ENCODE results near the gene DYNC1LI2.
A peak's percentile ranks its signal among the peaks of the same experiment; 100 is the strongest.

DYNC1LI2 gene

DNA sequence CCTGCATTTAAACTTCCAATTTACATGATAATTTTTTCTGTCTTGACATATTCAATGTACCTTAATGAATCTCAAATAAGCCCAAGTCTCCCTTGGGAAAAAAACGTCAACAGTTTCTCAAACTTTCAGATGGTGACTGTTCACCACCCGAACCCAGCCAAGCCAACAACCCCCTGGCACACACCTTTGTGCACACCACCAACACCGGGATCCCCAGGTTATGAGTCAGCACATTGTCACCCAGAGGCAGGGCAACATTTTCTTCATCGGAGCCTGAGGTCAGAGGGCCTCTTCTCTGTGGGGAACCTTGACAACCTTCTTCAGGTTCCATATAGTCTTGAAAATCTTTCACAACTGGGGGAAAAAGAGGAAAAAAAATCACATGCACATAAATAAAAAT, 15.5 kb downstream of the DYNC1LI2 start:
- no peak for DNase-seq

DNA sequence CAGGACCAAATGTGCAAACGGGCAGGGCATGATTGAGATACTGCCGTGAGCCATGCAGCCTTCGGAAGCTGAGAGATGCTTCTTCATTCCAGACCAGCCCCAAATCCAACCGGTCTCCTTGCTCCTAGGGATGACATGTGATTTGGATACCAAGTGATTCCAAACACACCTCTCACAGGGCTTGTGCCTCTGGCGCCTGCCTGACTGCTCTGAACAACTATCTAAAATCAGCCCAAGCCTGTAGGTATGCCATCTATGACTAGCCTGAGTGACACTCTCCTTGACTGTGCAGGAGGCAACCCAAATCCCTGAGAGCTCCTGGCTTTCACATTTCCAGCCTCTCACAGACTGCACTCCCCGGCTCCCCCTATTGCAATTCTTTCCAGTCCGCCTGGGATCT, 20.3 kb downstream of the DYNC1LI2 start:
- no peak for DNase-seq

- no peak for DNase-seq
These were observed 22.6 kb downstream of the DYNC1LI2 start for GRCh38 chr16:66728804-66729203.

DNA sequence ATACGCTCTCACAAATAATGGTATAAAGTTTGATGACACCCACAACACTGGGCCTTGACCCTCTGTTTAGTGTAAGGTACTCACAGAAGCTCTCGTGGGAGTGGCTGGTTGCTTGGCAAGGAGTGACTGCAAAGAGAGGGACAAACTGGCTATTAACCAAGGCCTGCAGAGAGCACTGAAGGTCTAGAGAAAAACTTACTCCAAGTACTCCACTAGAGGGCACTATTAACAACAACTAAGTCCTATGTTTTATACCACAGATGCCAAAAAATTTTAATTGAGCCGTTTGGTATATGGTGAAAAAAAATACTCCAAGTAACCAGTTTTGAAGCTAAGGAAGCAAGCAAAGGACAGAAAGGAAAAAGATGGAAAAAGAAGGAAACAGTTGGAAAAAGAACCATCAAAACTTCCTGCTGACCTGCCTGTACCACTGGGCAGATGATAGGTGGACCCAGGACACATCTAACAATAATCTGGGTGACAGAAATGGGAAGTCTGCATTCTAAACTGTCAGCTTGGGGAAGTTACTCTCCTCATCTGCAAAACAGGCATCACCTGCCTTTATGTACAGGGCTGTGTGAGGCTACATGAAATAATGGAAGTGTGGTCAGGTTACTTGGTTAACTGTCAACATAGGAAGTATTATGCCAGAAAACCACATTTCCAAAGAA, 23.2 kb downstream of the DYNC1LI2 start:
- peak in 1 of 2 donors; percentile 93 for DNase-seq

GRCh38 chr16:66720766-66721165, 30.6 kb downstream of the DYNC1LI2 start:
- no peak for DNase-seq

DNA sequence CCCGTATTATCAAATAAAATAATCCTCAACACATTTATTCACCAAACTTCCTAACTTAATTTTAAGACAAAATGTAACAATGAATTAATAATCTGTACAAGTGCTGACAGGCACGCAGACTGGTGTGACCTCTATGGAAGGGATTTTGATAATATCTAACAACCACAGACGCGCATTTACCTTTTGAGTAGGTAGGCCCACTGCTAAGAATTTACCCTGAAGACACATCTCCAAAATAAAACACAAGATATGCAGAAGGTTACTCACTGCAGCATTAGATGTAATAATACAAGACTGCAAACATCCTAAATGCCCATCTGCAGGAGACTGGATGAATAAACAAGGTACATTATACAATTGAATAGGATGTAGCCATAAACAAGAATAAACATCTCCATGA, 32.2 kb downstream of the DYNC1LI2 start:
- no peak for DNase-seq

DNA sequence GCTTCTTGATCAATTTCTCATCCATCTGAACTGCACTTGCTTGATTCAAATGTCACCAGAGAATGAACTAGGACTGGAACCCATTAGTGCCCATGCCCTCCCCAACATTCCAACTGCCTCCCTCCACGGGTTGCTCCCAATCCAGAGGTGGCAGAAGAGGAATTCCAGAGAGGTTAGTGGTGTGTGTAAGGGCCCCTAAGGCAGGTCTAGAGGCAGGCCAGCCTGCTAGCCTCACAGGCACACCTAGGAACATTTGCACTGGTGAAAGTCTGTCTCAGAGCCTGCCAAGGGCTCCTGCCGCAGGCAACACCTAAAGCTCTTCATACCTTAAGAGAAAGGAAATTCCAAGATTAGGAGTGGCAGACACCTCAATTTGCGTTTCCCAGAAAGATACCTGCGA, 33.6 kb downstream of the DYNC1LI2 start:
- DNase-seq, result no peak

DNA sequence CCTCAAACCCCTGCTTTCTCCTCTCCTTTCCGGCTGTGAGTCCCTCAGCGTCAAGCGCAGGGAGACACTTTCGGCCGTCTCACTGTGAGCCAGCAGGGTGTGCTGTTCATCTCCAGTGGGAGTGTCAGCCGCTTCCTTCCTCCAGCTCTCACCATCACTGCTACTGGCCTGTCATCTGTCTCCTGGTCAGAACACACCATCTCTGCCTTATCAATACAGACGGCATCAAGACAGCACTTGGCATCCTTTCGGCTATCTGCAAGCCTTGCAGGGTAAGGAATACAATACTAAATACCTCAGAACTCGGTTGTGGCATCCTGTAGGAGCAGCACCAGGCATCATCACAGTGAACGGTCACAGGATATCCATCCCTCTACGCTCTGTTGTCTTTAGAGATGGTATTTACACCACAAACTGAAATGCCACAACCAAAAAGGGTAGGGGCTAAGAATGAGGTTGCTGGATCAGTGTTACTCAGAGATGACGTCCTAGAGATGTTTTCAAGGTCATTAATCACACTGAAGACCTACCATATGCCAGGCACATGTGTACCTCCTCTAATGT, 34.2 kb downstream of the DYNC1LI2 start:
- DNase-seq, result peak; percentile 29 to 39

GRCh38 chr16:66714654-66715307, 36.6 kb downstream of the DYNC1LI2 start:
- no peak for DNase-seq

DNA sequence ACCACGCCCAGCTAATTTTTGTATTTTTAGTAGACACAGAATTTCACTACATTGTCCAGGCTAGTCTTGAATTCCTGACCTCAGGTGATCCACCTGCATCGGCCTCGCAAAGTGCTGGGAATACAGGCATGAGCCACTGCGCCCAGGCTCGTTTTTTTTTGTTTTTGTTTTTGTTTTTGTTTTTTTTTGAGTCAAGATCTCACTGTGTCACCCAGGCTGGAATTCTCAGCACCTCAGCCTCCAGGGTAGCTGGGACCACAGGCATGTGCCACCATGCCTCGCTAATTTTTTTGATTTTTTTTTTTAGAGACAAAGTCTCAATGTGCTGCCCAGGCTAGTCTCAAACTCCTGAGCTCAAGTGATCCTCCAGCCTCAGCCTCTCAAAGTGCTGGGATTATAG, 37.3 kb downstream of the DYNC1LI2 start:
- DNase-seq, result no peak

DNA sequence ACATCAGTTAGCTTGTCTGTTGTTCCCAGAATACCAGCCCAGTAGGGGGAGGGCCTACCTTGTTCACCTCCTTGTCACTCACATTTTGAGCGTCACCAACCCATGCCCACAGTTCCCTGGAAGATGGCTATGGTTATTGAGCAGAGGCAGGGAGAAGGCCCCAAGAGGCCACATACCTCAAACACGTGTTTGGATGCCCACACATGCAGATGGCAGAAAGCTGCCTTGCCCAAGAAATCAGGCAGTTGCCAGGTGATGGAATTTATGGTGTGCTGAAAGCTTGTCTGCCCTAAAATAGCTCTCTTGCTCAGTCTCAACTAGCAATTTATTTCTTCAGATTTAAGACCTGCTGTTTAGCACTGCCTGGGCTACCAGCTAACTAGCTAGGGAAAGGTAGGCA, 38.3 kb downstream of the DYNC1LI2 start:
- no peak for DNase-seq

GRCh38 chr16:66712512-66712911, 38.9 kb downstream of the DYNC1LI2 start:
- no peak for DNase-seq

DNA sequence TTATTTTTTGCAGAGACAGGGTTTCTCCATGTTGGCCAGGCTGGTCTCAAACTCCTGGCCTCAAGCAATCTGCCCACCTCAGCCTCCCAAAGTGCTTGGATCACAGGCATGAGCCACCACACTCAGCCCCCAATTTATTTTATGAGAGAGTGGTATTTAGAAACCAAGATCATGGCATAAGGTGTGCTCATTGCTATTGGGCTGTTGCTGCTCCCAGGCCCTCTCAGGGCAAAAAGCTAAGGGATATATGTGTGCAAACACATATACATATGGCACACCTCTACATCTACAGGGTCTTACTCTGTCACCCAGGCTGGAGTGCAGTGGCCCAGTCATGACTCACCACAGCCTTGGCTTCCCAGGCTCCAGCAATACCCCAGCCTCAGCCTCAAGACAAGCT, 39.8 kb downstream of the DYNC1LI2 start:
- no peak for DNase-seq

GRCh38 chr16:66706506-66706880, 44.9 kb downstream of the DYNC1LI2 start:
- no peak for DNase-seq

DNA sequence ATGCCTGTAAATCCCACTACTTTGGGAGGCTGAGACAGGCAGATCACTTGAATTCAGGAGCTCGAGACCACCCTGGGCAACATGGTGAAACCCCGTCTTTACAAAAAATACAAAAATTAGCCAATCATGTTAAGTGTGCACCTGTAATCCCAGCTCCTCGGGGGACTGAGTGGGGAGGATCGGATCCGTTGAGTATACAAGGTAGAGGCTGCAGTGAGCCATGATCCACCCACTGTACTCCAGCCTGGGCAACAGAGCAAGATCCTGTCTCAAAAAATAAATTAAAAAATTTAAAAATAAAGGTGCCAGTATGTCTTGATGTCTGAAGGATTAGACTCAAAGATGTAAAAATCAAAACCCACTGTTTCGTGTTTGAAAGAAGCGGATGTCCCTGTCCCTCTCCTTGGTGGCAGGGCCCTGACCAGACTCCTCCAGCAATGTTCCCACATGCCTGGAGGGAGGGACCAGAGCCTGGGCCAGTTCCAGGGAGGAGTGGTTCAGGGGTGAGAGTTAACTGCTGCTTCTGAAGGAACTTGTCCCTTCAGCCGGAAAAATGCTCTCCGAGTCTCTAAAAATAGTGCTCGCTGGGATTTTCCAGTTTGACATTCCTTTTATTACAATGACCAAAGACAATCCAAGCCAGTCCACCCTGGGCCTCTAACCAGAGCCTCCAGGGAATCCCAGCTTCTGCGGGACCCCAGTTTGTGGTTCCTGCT, 45.5 kb downstream of the DYNC1LI2 start:
- DNase-seq, result no peak

DNA sequence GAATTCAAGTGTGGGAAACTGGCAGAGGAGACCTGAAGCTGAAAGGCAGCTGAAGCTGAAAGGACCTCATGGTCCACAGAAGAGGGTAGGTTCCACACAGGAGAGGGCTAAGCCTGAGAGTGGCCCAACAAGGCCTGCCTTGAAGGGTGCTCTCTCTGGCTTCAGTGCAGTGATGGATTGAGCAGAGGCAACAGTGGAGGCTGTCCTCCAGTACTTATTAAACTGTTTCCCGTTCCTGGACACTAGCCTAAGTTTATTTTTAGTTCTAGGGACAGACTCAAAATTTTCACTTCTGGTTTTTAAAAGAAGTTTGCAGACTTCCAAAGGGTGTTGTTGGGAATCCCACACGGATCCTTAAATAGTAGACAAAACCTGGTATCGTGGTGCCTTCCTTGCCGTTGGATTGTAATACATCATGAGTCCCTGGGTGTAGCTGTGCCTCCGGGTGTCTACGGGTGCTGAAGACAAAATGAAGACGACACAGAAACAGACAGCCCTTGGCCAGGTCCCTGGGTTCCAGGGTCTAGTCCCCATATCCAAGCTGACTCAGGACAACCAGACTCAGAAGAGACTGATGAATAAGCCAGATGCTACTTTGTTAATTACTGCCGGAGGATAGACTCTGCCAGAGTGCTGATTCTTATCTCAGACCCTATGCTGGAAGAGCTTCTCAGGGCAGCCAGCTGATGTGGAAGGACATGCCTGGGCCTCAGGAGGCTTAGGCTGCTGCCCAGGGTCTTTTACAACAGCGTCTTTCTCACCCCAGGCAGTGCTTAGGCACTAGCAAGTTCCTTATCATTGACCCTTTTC, 47.8 kb downstream of the DYNC1LI2 start:
- DNase-seq, result no peak

- DNase-seq, result no peak
These were observed 49.9 kb downstream of the DYNC1LI2 start for GRCh38 chr16:66701516-66701915.

DNA sequence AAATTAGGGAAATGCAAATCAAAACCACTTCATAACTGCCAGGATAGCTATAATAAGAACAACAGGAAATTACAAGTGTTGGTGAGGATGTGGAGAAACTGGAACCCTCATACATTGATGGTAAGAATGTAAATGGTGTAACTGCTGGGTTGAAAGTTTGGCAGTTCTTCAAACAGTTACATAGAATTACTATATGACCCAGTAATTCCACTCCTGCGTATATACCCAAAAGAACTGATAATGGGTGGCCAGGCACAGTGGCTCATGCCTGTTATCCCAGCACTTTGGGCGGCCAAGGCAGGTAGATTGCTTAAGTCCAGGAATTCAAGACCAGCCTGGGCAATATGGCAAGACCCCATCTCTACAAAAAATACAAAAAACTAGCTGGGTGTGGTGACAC, 50.4 kb downstream of the DYNC1LI2 start:
- no peak for DNase-seq

- no peak for DNase-seq
These were observed 51.5 kb downstream of the DYNC1LI2 start for GRCh38 chr16:66699898-66700297.

DNA sequence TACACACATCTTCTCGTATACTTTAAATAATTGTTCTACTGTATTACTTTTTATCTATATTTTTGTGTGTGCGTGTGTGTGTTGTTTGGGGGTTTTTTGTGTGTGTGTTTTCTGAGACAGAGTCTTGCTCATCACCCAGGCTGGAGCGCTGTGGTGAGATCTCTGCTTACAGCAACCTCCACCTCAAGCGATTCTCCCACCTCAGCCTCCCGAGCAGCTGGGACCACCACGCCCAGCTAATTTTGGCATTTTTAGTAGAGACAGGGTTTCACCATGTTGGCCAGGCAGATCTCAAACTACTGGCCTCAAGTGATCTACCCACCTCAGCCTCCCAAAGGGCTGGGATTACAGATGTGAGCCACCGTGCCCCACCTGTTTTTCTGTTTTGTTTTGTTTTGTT, 53.4 kb downstream of the DYNC1LI2 start:
- DNase-seq, result no peak

DNA sequence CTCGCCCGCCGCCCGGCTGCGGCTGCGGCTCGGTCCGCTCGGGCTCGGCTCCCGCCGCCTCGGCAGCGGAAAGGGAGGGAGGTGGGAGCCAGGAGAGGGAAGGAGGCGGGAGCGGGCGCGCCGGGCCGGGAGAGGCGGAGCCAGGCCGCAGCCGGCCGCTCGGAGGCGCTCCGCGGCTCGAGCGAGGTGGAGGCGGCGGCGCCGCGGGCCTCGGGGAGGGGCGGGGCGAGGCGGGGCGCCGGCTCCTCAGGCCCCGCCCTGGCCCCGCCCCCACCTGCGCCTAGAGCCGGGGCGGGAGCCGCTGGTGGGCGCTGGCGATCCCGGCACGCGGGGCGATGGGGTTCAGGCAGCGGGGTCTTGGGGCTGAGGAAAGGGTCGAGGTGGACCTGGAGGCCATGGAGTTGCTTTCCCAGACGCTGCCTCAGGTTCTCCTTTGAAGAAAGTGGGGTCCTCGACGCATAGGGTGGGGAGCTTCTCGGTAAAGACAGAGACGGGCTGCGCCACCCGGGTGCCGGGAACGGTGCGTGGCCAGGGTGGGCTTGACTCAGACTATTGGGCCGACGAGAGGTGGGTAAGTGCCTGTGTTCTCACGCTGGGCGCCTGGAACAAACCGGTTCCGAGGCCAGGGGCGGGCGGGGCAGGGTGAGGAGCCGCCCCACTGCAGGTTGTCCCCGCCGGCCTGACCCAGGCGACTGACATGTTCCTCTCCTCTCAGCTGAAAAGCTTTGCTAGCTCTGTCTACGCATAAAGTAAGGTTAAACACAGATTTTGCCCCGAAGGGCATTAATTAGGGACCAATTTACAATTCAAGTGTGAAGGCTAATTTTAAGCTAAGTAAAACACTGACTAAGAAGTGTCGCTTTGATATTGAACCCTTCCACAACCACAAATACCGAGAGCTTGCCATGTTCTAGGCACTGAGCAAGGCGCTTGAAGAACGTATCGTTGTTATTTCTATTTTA, 54.5 kb downstream of the DYNC1LI2 start, which contains the start of gene CMTM4:
Gene CMTM4 (minus strand): TSS at position 75 of the 962 bp plus-strand sequence. CDS start 218 bp downstream, outside the sequence.
- DNase-seq, result peak; percentile 81 to 84

Data from hippocampal formation (tissue), 2 donors.